Measurements from ENCODE around the gene ROBO1. TPM values are rescaled to one million over a fixed set of nuclear protein-coding genes. Genes with fewer than 3 reads are reported as not detected.
A peak's percentile ranks its signal among the peaks of the same experiment; 100 is the strongest.

ROBO1 gene
- total RNA-seq, 1 experiment from 2014 or later = 34.5 TPM

- DNase-seq = no peak
- Histone ChIP-seq H3K27me3 (ENCODE audit: control insufficient read depth, insufficient read depth, low read length) (no peaks in the 10 kb centered on the region), H3K36me3 (replicated peaks; ENCODE audit: control insufficient read depth, insufficient read depth, low read length) (no peaks in the 10 kb centered on the region), H3K4me3 (ENCODE audit: insufficient read depth, low read depth, low read length) (no peak overlapping the region)
Measured at GRCh38 chr3:79737530-79737929, 30.3 kb downstream of the ROBO1 start.

- H3K27me3 ChIP-seq (ENCODE audit: control insufficient read depth, insufficient read depth, low read length) = no peaks in the 10 kb centered on the region
- no peaks in the 10 kb centered on the region for H3K36me3 ChIP-seq (replicated peaks; ENCODE audit: control insufficient read depth, insufficient read depth, low read length)
- no peak overlapping the region for H3K4me3 ChIP-seq (ENCODE audit: insufficient read depth, low read depth, low read length)
- no peak for DNase-seq
Measured at GRCh38 chr3:79729096-79729495, 38.7 kb downstream of the ROBO1 start.

GRCh38 chr3:79726786-79727185, 41.0 kb downstream of the ROBO1 start:
- Histone ChIP-seq H3K4me3 (ENCODE audit: insufficient read depth, low read depth, low read length) (no peak overlapping the region), H3K27me3 (ENCODE audit: control insufficient read depth, insufficient read depth, low read length) (no peaks in the 10 kb centered on the region), H3K36me3 (replicated peaks; ENCODE audit: control insufficient read depth, insufficient read depth, low read length) (no peaks in the 10 kb centered on the region)
- no peak for DNase-seq

GRCh38 chr3:79724206-79724605, 43.6 kb downstream of the ROBO1 start:
- DNase-seq = peak; percentile 42
- H3K4me3 ChIP-seq (ENCODE audit: insufficient read depth, low read depth, low read length) = no peak overlapping the region
- H3K27me3 ChIP-seq (ENCODE audit: control insufficient read depth, insufficient read depth, low read length) = no peaks in the 10 kb centered on the region
- no peaks in the 10 kb centered on the region for H3K36me3 ChIP-seq (replicated peaks; ENCODE audit: control insufficient read depth, insufficient read depth, low read length)

GRCh38 chr3:79690072-79690471, 77.7 kb downstream of the ROBO1 start:
- Histone ChIP-seq H3K27me3 (ENCODE audit: control insufficient read depth, insufficient read depth, low read length) (no peaks in the 10 kb centered on the region), H3K4me3 (ENCODE audit: insufficient read depth, low read depth, low read length) (no peak overlapping the region), H3K36me3 (replicated peaks; ENCODE audit: control insufficient read depth, insufficient read depth, low read length) (no peaks in the 10 kb centered on the region)
- DNase-seq = no peak

GRCh38 chr3:79685108-79685507, 82.7 kb downstream of the ROBO1 start:
- no peak for DNase-seq
- Histone ChIP-seq H3K36me3 (replicated peaks; ENCODE audit: control insufficient read depth, insufficient read depth, low read length) (no peaks in the 10 kb centered on the region), H3K27me3 (ENCODE audit: control insufficient read depth, insufficient read depth, low read length) (no peaks in the 10 kb centered on the region), H3K4me3 (ENCODE audit: insufficient read depth, low read depth, low read length) (no peak overlapping the region)

GRCh38 chr3:79684041-79684440, 83.8 kb downstream of the ROBO1 start:
- DNase-seq = no peak

GRCh38 chr3:79672731-79673130, 95.1 kb downstream of the ROBO1 start:
- Histone ChIP-seq H3K4me3 (ENCODE audit: insufficient read depth, low read depth, low read length) (no peak overlapping the region), H3K36me3 (replicated peaks; ENCODE audit: control insufficient read depth, insufficient read depth, low read length) (no peaks in the 10 kb centered on the region), H3K27me3 (ENCODE audit: control insufficient read depth, insufficient read depth, low read length) (no peaks in the 10 kb centered on the region)
- DNase-seq = no peak

More at GRCh38 chr3:79684041-79684440, 83.8 kb downstream of the ROBO1 start:
- no peak overlapping the region for H3K4me3 ChIP-seq (ENCODE audit: insufficient read depth, low read depth, low read length)
- H3K27me3 ChIP-seq (ENCODE audit: control insufficient read depth, insufficient read depth, low read length) = no peaks in the 10 kb centered on the region
- no peaks in the 10 kb centered on the region for H3K36me3 ChIP-seq (replicated peaks; ENCODE audit: control insufficient read depth, insufficient read depth, low read length)

GRCh38 chr3:79672075-79672474, 95.7 kb downstream of the ROBO1 start:
- DNase-seq = no peak
- Histone ChIP-seq H3K27me3 (ENCODE audit: control insufficient read depth, insufficient read depth, low read length) (no peaks in the 10 kb centered on the region), H3K4me3 (ENCODE audit: insufficient read depth, low read depth, low read length) (no peak overlapping the region), H3K36me3 (replicated peaks; ENCODE audit: control insufficient read depth, insufficient read depth, low read length) (no peaks in the 10 kb centered on the region)

- DNase-seq = no peak
- Histone ChIP-seq H3K27me3 (ENCODE audit: control insufficient read depth, insufficient read depth, low read length) (no peaks in the 10 kb centered on the region), H3K4me3 (ENCODE audit: insufficient read depth, low read depth, low read length) (no peak overlapping the region), H3K36me3 (replicated peaks; ENCODE audit: control insufficient read depth, insufficient read depth, low read length) (no peaks in the 10 kb centered on the region)
Measured at GRCh38 chr3:79670178-79670577, 97.6 kb downstream of the ROBO1 start.

GRCh38 chr3:79664455-79664854, 103.3 kb downstream of the ROBO1 start:
- no peak for DNase-seq
- H3K4me3 ChIP-seq (ENCODE audit: insufficient read depth, low read depth, low read length) = no peak overlapping the region
- no peaks in the 10 kb centered on the region for H3K36me3 ChIP-seq (replicated peaks; ENCODE audit: control insufficient read depth, insufficient read depth, low read length)
- no peaks in the 10 kb centered on the region for H3K27me3 ChIP-seq (ENCODE audit: control insufficient read depth, insufficient read depth, low read length)

GRCh38 chr3:79661896-79662295, 105.9 kb downstream of the ROBO1 start:
- no peak for DNase-seq
- no peaks in the 10 kb centered on the region for H3K27me3 ChIP-seq (ENCODE audit: control insufficient read depth, insufficient read depth, low read length)
- no peaks in the 10 kb centered on the region for H3K36me3 ChIP-seq (replicated peaks; ENCODE audit: control insufficient read depth, insufficient read depth, low read length)
- H3K4me3 ChIP-seq (ENCODE audit: insufficient read depth, low read depth, low read length) = no peak overlapping the region

- DNase-seq = no peak
- Histone ChIP-seq H3K4me3 (ENCODE audit: insufficient read depth, low read depth, low read length) (no peak overlapping the region), H3K27me3 (ENCODE audit: control insufficient read depth, insufficient read depth, low read length) (no peaks in the 10 kb centered on the region), H3K36me3 (replicated peaks; ENCODE audit: control insufficient read depth, insufficient read depth, low read length) (no peaks in the 10 kb centered on the region)
Measured at GRCh38 chr3:79657076-79657475, 110.7 kb downstream of the ROBO1 start.

GRCh38 chr3:79654019-79654418, 113.8 kb downstream of the ROBO1 start:
- Histone ChIP-seq H3K27me3 (ENCODE audit: control insufficient read depth, insufficient read depth, low read length) (no peaks in the 10 kb centered on the region), H3K36me3 (replicated peaks; ENCODE audit: control insufficient read depth, insufficient read depth, low read length) (no peaks in the 10 kb centered on the region), H3K4me3 (ENCODE audit: insufficient read depth, low read depth, low read length) (no peak overlapping the region)
- DNase-seq = no peak

GRCh38 chr3:79653266-79653830, 114.5 kb downstream of the ROBO1 start:
- no peak for DNase-seq
- Histone ChIP-seq H3K36me3 (replicated peaks; ENCODE audit: control insufficient read depth, insufficient read depth, low read length) (no peaks in the 10 kb centered on the region), H3K27me3 (ENCODE audit: control insufficient read depth, insufficient read depth, low read length) (no peaks in the 10 kb centered on the region)

GRCh38 chr3:79651536-79652065, 116.2 kb downstream of the ROBO1 start:
- H3K27me3 ChIP-seq (ENCODE audit: control insufficient read depth, insufficient read depth, low read length) = no peaks in the 10 kb centered on the region
- no peak for DNase-seq
- H3K4me3 ChIP-seq (ENCODE audit: insufficient read depth, low read depth, low read length) = no peak overlapping the region

More at GRCh38 chr3:79653266-79653830, 114.5 kb downstream of the ROBO1 start:
- no peak overlapping the region for H3K4me3 ChIP-seq (ENCODE audit: insufficient read depth, low read depth, low read length)

More at GRCh38 chr3:79651536-79652065, 116.2 kb downstream of the ROBO1 start:
- no peaks in the 10 kb centered on the region for H3K36me3 ChIP-seq (replicated peaks; ENCODE audit: control insufficient read depth, insufficient read depth, low read length)

All from H7 (cell line).